Activated effector memory CD4-positive, alpha-beta T cell treated with Interleukin-2 at 50 U/mL for 16 hours (primary cell): ENCODE results near the gene PRR5.
"Not testable (repeated sequence)": the region's sequence is repeated elsewhere in the genome, so short reads cannot be mapped to it uniquely, and the experiment has no call there.

Experiments
- DNase-seq: peaks from one replicate; pipeline ENCODE4 v3.0.0-alpha.2; 2020

Gene PRR5

GRCh38 chr22:44736581-44737405 is 34.8 kb downstream of the PRR5 start:
- no peak for DNase-seq

- no peak for DNase-seq
Observed at GRCh38 chr22:44737406-44738346, 35.7 kb downstream of the PRR5 start.

- DNase-seq = no peak
Observed at GRCh38 chr22:44738347-44738715, 36.3 kb downstream of the PRR5 start.

GRCh38 chr22:44739024-44739423 is 37.0 kb downstream of the PRR5 start:
- no peak for DNase-seq

GRCh38 chr22:44739666-44740065 is 37.7 kb downstream of the PRR5 start:
- DNase-seq = not testable (repeated sequence)

GRCh38 chr22:44740307-44740706 is 38.3 kb downstream of the PRR5 start:
- no peak for DNase-seq

- DNase-seq = no peak
Observed at GRCh38 chr22:44741929-44742328, 39.9 kb downstream of the PRR5 start.

- DNase-seq = no peak
Observed at GRCh38 chr22:44743247-44743646, 41.2 kb downstream of the PRR5 start.

- no peak for DNase-seq
Observed at GRCh38 chr22:44743804-44744211, 41.8 kb downstream of the PRR5 start.

GRCh38 chr22:44745853-44746789 is 44.1 kb downstream of the PRR5 start:
- DNase-seq = no peak

GRCh38 chr22:44747784-44748127 is 45.8 kb downstream of the PRR5 start:
- DNase-seq = not testable (repeated sequence)

- no peak for DNase-seq
Observed at GRCh38 chr22:44748524-44748923, 46.5 kb downstream of the PRR5 start.

- no peak for DNase-seq
Observed at GRCh38 chr22:44750481-44750880, 48.5 kb downstream of the PRR5 start.

- DNase-seq = no peak
Observed at GRCh38 chr22:44752285-44753188, 50.5 kb downstream of the PRR5 start, which contains the start of gene ARHGAP8. TSS of gene ARHGAP8 (plus strand) at chr22:44752575. CDS start at chr22:44786528, 33,953 bp downstream.

- no peak for DNase-seq
Observed at GRCh38 chr22:44753189-44754042, 51.4 kb downstream of the PRR5 start.

GRCh38 chr22:44754998-44755397 is 53.0 kb downstream of the PRR5 start:
- no peak for DNase-seq

GRCh38 chr22:44755417-44755816 is 53.4 kb downstream of the PRR5 start:
- no peak for DNase-seq

- DNase-seq = no peak
Observed at GRCh38 chr22:44755956-44756361, 54.0 kb downstream of the PRR5 start.

- no peak for DNase-seq
Observed at GRCh38 chr22:44758344-44758973, 56.5 kb downstream of the PRR5 start.

GRCh38 chr22:44759001-44759400 is 57.0 kb downstream of the PRR5 start:
- DNase-seq = no peak
